ENCODE data around the gene SRRM4.

GRCh38 chr12:119204131-119204530 is 222.8 kb downstream of the SRRM4 start:
- no peak for TF ChIP-seq EP300 (IDR thresholded peaks at IDR 0.05)
- no peak for TF ChIP-seq CTCF (IDR thresholded peaks at IDR 0.05)
